ENCODE measurements around the gene ADGRG7. TPM values are rescaled to one million over a fixed set of nuclear protein-coding genes. Genes with fewer than 3 reads are reported as not detected.
A peak's percentile ranks its signal among the peaks of the same experiment; 100 is the strongest.

Gene ADGRG7
- total and polyA plus RNA-seq, 2 of the 13 experiments (the other 11 are each of a cell fraction or from before 2014, with no cell fraction given): not detected

DNA sequence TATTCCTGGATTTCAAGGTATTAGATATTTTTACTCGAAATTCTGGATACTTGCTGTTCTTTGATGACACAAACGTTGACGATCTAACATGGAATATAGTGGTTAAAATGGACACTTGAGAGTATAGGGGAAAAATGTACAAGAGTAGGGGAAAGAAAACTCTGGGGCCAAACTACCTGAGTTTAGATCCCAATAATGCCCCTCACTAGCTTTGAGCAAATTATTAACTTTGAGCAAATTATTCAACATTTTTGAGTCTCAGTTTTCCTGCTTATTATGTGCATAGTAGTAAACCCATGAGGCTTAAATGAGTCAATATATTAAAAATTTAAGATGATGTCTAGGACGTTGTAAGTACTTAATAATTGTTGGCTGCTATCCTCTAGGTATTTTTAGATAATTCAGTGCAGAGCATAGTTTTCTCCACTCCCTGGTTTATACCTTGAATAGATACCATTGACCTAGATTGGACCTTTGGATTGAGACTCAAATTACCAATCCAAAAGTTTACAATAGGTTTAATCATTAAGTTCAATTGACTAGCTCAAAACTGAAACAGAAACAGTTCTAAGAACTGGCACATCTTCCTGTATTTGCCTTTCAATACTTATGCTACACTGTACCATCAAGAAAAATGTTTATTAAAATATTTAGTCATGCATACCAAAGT is 4.5 kb downstream of the ADGRG7 start (continued):
- TF ChIP-seq ZNF883 (CRISPR knock-in tag; IDR thresholded peaks at IDR 0.05; ENCODE audit: not compliant biosample characterization): no peak
- TF ChIP-seq, protein P1, sequence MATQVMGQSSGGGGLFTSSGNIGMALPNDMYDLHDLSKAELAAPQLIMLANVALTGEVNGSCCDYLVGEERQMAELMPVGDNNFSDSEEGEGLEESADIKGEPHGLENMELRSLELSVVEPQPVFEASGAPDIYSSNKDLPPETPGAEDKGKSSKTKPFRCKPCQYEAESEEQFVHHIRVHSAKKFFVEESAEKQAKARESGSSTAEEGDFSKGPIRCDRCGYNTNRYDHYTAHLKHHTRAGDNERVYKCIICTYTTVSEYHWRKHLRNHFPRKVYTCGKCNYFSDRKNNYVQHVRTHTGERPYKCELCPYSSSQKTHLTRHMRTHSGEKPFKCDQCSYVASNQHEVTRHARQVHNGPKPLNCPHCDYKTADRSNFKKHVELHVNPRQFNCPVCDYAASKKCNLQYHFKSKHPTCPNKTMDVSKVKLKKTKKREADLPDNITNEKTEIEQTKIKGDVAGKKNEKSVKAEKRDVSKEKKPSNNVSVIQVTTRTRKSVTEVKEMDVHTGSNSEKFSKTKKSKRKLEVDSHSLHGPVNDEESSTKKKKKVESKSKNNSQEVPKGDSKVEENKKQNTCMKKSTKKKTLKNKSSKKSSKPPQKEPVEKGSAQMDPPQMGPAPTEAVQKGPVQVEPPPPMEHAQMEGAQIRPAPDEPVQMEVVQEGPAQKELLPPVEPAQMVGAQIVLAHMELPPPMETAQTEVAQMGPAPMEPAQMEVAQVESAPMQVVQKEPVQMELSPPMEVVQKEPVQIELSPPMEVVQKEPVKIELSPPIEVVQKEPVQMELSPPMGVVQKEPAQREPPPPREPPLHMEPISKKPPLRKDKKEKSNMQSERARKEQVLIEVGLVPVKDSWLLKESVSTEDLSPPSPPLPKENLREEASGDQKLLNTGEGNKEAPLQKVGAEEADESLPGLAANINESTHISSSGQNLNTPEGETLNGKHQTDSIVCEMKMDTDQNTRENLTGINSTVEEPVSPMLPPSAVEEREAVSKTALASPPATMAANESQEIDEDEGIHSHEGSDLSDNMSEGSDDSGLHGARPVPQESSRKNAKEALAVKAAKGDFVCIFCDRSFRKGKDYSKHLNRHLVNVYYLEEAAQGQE (IDR thresholded peaks at IDR 0.05; ENCODE audit: borderline replicate concordance in 1 of 2, low read depth in 1 of 2, low read length in 2 of 2): no peak
- TF ChIP-seq SIX4 (CRISPR knock-in tag; IDR thresholded peaks at IDR 0.05): peak; percentile 96
- 0 out of 2 replicates have a peak, but pooled peaks have one; percentile 13 for TF ChIP-seq SAP130 (CRISPR knock-in tag; IDR thresholded peaks at IDR 0.05; ENCODE audit: low read depth)
- no peak for TF ChIP-seq ESRRA (CRISPR knock-in tag; IDR thresholded peaks at IDR 0.05; ENCODE audit: low read depth)
- no peak for TF ChIP-seq ZMYM4 (CRISPR knock-in tag; IDR thresholded peaks at IDR 0.05)
- TF ChIP-seq TGIF2 (CRISPR knock-in tag; IDR thresholded peaks at IDR 0.05): no peak
- TF ChIP-seq, protein P2, sequence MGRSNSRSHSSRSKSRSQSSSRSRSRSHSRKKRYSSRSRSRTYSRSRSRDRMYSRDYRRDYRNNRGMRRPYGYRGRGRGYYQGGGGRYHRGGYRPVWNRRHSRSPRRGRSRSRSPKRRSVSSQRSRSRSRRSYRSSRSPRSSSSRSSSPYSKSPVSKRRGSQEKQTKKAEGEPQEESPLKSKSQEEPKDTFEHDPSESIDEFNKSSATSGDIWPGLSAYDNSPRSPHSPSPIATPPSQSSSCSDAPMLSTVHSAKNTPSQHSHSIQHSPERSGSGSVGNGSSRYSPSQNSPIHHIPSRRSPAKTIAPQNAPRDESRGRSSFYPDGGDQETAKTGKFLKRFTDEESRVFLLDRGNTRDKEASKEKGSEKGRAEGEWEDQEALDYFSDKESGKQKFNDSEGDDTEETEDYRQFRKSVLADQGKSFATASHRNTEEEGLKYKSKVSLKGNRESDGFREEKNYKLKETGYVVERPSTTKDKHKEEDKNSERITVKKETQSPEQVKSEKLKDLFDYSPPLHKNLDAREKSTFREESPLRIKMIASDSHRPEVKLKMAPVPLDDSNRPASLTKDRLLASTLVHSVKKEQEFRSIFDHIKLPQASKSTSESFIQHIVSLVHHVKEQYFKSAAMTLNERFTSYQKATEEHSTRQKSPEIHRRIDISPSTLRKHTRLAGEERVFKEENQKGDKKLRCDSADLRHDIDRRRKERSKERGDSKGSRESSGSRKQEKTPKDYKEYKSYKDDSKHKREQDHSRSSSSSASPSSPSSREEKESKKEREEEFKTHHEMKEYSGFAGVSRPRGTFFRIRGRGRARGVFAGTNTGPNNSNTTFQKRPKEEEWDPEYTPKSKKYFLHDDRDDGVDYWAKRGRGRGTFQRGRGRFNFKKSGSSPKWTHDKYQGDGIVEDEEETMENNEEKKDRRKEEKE (IDR thresholded peaks at IDR 0.05): no peak
- TF ChIP-seq, protein P3, sequence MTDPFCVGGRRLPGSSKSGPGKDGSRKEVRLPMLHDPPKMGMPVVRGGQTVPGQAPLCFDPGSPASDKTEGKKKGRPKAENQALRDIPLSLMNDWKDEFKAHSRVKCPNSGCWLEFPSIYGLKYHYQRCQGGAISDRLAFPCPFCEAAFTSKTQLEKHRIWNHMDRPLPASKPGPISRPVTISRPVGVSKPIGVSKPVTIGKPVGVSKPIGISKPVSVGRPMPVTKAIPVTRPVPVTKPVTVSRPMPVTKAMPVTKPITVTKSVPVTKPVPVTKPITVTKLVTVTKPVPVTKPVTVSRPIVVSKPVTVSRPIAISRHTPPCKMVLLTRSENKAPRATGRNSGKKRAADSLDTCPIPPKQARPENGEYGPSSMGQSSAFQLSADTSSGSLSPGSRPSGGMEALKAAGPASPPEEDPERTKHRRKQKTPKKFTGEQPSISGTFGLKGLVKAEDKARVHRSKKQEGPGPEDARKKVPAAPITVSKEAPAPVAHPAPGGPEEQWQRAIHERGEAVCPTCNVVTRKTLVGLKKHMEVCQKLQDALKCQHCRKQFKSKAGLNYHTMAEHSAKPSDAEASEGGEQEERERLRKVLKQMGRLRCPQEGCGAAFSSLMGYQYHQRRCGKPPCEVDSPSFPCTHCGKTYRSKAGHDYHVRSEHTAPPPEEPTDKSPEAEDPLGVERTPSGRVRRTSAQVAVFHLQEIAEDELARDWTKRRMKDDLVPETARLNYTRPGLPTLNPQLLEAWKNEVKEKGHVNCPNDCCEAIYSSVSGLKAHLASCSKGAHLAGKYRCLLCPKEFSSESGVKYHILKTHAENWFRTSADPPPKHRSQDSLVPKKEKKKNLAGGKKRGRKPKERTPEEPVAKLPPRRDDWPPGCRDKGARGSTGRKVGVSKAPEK (CRISPR knock-in tag; IDR thresholded peaks at IDR 0.05; ENCODE audit: borderline replicate concordance): no peak
- TF ChIP-seq, protein P4, sequence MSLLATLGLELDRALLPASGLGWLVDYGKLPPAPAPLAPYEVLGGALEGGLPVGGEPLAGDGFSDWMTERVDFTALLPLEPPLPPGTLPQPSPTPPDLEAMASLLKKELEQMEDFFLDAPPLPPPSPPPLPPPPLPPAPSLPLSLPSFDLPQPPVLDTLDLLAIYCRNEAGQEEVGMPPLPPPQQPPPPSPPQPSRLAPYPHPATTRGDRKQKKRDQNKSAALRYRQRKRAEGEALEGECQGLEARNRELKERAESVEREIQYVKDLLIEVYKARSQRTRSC (CRISPR knock-in tag; IDR thresholded peaks at IDR 0.05; ENCODE audit: low read depth): no peak
- TF ChIP-seq, protein P5, sequence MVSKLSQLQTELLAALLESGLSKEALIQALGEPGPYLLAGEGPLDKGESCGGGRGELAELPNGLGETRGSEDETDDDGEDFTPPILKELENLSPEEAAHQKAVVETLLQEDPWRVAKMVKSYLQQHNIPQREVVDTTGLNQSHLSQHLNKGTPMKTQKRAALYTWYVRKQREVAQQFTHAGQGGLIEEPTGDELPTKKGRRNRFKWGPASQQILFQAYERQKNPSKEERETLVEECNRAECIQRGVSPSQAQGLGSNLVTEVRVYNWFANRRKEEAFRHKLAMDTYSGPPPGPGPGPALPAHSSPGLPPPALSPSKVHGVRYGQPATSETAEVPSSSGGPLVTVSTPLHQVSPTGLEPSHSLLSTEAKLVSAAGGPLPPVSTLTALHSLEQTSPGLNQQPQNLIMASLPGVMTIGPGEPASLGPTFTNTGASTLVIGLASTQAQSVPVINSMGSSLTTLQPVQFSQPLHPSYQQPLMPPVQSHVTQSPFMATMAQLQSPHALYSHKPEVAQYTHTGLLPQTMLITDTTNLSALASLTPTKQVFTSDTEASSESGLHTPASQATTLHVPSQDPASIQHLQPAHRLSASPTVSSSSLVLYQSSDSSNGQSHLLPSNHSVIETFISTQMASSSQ (IDR thresholded peaks at IDR 0.05; ENCODE audit: low read depth): peak; percentile 89
- TF ChIP-seq, protein P5 (CRISPR knock-in tag; IDR thresholded peaks at IDR 0.05; ENCODE audit: borderline replicate concordance): peak; percentile 89; the same call in 1 of the 2 replicates
- no peak for TF ChIP-seq PRMT3 (CRISPR knock-in tag; IDR thresholded peaks at IDR 0.05; ENCODE audit: borderline replicate concordance, low read depth)
